Nucleus accumbens (tissue), 56 donors: ENCODE measurements around the gene OTULINL.
"Not testable (repeated sequence)": the region's sequence is repeated elsewhere in the genome, so short reads cannot be mapped to it uniquely, and the experiment has no call there.

ENCODE experiments used
- DNase-seq, 56 donors: peaks; one replicate each; lab custom pipeline; 2025; lab: John Stamatoyannopoulos, UW

Gene OTULINL

DNA sequence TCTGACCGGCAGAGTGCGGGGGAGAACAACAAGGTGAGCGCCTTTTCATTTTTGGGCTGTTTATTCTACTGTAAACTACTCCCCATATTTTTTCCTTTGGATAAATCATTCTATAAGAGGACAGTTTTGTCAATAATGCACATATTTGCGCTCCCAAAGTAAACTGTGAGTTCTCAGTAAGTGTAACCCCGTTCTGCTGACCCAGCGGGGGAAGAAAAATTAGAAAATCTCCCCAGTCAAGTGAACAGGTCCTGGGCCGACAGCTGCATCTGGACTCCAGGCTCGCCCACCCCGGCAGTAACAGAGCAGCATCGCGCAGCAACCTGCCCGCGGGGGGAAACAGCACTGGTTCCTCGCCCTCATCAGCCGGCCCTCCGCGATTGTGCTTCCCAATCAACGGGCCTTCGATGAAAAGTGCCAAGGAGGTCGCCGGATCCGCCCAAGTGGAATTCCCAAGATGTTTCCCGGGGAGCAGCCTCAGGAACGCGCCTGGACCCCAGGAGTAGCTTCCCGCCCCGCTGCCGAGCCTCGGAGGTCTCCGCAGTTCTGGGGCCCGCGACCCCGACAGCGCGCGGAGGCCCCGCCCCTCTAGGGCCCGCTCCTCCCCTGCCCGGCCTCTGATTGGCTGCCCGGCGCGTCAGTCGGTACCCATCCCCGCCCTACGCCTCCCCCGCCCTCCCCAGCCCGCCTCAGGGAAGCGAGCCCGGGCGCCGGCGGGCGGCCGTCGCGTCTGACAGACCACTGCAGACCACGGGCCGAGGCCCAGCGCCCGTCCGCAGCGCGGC is at the start of gene OTULINL:
OTULINL (plus strand) TSS at position 687 of the 785 bp plus-strand sequence. CDS start 103 bp downstream, outside the sequence.
- peak in 52 of 56 donors; percentile 15 to 88 (median 58) for DNase-seq

DNA sequence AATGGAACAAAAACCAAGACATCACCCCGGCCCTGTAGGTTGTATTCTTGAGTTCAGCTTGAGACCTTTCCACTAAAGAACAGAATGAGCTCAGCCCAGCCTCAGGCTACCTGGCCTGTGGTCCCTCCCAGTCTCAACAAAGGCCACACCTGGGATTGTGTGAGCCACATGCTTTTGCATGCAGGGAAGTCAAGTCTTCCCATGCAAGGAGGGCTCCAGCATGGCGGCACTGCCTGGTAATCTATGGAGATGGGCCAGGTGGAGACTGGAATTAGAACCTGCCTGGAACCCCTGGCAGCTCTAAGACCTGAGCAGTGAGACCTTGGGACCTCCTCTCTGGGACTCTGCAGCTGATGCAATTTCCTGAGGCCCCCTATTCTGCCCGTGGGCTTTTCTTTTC is 49.4 kb upstream of the OTULINL start:
- DNase-seq, result no peak

DNA sequence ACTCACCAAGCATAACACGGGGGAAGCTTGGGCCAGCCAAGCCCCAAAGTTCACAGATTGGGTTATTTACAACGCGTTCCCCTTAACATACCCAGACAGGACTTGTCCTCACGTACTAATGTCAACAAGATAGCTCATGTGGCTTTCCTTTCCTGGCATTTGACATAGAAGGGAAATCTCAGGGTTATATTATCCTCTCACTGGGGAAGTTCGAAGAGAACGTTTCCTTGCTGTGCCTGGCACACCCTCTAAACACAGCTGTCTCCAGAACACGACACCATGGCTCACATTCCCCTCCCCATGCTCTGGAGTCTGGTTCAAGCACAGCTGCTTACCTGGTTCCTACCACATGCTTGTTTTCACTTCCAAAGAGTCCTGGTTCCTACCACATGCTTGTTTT is 46.8 kb upstream of the OTULINL start:
- no peak for DNase-seq

DNA sequence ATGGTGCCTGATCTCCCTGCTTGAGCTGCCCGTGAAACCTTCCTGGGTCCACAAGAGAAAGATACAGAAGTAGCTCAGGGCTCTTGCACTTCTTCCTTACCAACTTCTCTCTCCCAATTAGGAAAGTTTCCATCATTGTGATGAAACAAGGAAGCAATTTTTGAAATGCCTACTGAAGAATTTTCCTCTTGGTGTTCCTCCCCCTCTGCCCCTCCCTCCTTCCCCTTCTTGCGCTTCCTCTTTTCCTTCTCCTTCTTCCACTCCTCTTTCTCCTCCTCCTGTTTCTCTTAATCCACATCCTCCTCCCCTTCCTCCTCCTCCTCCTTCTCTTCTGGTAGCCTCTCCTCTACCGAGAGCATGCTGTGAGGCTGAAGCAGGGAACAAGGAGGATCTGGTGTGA is 36.3 kb upstream of the OTULINL start:
- DNase-seq, result no peak

DNA sequence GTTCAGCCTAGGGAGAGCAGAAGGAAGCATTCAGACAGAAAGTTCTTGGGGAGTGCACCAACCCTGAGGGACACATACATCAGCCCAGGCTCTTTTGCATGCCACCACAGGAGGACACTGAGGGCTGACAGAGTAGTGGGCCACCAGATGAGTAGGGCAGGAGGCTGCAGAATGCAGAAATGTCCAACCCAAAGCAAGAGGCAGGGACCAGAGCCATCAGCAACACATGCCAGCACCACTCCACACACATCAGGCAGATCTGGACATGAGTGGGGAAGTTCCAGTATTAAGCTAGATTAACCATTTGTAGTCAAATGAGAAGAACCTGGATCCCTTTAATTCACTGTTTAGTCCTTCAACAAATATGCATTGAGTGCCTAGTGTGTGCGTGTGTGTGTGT is 35.7 kb upstream of the OTULINL start:
- DNase-seq, result peak in 1 of 56 donors; percentile 4

DNA sequence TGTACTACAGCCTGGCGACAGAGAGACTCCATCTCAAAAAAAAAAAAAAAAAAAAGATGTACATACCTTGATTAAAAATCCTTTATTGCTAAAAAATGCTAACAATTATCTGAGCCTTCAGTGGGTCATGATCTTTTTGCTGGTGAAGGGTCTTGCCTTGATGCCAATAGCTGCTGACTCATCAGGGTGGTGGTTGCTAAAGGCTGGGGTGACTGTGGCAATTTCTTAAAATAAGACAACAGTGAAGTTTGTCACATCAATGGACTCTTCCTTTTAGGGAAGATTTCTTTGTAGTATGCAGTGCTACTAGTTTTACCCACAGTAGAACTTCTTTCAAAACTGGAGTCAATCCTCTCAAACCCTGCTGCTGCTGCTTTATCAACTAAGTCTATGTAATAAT is 33.9 kb upstream of the OTULINL start:
- no peak for DNase-seq

DNA sequence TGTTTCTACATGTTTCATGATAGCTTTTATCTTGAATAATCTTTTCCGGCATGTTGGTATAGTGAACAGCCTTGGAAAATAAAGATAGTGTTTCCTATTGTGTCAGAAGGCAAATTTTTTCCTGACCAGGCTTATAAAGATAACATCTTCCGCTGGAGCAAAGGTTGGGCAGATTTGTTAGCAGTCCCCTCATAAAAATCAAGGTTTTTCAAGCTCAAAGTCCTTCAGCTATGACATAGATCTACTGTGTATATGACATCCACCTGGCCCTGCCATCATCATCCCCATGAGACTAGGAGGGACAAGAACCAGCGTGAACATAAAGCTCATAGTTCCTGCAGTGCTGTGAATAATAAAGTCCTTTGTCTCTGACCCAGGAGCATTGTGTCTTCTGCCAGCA is 30.4 kb upstream of the OTULINL start:
- DNase-seq, result no peak

DNA sequence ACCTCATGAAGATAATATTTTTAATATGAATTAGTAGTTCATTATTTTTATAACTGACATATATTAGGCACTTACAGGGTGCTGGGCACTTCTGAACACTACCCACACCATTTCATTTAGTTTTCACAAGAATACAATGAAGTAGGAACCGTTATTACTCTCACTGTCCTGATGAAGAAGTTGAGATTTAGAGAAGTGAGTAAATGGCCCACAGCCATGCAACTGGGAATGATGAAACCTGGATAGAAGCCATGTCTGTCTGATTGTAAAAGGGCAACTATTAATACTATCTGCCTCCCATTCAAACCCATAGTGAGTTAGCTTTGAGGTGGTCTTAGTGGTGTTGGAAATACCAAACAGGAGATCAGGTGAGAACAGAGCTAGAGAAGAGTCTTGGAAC is 29.6 kb upstream of the OTULINL start:
- no peak for DNase-seq

DNA sequence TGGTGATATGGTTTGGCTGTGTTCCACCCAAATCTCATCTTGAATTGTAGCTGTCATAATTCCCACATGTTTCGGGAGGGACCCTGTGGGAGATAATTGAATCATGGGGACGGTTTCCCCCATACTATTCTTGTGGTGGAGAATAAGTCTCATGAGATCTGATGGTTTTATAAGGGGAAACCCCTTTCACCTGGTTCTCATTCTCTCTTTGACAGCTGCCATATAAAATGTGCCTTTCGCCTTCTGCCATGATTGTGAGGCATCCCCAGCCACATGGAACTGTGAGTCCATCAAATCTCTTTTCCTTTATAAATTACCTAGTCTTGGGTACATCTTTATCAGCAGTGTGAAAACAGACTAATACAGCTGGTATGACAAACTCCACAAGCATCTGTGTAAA is 27.3 kb upstream of the OTULINL start:
- not testable (repeated sequence) for DNase-seq

DNA sequence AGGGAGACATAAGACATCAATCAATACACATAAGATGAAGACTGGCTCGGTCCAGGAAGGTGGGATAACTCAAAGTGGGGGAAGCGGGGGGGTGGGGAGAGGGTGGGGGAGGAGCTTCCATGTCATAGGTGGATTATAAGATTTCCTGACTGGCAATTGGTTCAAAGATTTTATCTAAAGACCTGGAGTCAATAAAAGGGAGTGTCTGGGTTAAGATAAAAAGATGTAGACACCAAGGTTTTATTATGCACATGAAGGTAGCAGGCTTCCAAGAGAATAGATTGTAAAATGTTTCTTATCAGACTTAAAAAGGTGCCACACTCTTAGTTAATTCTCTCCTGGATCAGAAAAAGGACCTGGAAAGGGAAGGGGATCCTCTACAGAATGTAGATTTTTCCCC is 25.6 kb upstream of the OTULINL start:
- DNase-seq, result no peak

DNA sequence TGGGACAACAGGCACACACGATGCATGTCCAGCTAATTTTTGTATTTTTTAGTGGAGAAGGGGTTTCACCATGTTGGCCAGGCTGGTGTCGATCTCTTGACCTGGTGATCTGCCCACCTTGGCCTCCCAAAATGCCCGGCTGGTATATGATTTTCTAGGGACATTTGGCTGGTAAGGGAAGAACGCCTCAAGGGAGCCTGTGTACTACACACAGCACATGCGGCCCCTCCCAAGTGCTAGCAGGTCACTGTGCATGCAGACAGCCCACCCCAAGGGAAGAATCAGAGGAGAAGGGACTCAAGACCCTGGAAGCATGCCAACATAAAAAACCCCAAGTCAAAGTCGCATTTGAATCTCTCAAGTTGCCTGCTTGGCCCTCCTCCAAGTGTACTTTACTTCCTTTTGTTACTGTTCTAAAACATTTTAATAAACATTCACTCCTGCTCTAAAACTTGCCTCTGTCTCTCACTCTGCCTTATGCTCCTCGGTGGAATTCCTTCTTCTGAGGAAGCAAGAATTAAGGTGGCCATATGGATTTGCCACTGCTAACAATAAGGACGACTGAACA is 24.3 kb upstream of the OTULINL start:
- peak in 1 of 56 donors; percentile 3 for DNase-seq

DNA sequence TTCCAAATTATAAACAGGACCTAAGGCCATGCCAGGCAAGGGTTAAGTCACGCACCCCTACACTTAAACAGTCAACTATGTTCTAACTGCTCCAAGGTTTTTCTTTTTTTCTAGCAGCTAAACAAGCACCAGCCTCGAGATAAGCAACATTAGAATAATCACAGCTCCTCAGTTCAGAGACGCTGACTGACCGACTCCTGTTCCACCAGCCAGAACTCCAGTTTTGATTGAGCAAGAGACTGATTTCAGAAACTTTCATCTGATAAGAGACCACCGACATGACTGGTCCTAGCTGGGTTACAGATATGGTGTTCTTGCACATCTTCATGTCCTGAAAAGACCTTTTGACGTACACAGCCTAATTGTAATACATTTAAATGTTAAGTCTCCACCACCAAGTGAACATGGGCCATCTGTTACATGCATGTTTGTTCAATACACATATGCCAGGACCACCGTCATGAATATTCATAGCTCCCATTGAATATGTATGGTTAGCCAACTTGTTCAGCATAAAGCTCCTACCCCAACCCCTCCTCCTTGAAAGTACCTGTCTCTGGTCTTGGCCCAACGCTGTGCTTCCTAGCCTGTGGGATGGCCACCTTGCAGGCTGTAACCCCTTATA is 23.7 kb upstream of the OTULINL start:
- no peak for DNase-seq

DNA sequence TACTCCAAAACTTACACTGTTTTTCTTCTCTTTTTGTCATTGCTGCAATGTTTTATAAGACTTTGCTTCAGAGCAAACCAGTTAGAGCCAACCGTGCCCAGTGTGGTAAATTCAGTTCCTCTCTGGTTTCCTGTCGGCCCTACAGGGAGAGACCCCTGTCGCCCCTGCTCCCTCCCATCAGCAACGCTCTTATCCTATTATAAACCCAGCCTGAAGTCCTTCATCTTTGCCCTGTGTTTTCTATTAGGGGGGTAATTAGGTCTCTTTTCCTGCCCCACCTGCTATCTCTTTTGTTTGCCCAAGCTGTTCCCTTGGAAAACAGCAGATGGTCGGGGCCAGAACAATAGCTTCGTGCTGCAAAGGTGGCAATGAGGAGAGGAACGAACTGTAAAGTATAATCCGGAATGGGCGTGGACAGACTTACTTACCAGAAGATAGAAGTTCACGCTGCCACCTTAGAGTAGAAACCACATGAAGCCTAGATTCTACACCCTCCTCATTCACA is 21.4 kb upstream of the OTULINL start:
- peak in 1 of 56 donors; percentile 10 for DNase-seq

DNA sequence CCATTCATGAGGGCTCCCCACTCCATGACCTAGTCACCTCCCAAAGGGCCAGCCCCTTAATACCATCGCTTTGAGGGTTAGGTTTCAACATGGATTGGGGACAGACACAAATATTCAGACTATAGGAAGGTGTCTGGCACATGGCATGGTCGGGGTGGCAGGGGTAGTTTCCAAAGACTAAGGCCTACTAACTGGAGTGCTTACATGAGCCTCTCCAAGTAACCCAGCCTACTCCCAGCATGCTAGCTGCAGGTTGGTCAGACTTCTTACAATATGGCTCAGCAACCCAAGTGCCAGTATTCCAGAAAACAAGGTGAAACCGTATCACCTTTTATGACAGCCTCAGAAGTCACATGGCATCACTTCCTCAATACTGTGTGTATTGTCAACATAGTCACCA is 19.9 kb upstream of the OTULINL start:
- no peak for DNase-seq

DNA sequence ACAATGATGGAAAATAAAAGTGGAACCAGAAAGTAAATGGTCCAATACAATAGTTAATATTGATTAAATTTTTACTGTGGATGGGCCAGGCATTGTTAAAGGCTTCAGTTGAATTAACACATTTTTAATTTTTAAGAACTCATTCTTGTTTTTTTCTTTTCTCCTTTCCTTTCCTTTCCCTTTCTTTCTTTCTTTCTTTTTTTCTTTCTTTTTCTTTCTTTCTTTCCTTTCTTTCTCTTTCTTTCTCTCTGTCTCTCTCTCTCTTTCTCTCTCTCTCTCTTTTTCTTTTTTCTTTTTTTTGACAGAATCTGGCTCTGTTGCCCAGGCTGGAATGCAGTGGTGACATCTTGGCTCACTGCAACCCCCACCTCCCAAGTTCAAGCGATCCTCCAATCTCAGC is 13.3 kb upstream of the OTULINL start:
- no peak for DNase-seq

DNA sequence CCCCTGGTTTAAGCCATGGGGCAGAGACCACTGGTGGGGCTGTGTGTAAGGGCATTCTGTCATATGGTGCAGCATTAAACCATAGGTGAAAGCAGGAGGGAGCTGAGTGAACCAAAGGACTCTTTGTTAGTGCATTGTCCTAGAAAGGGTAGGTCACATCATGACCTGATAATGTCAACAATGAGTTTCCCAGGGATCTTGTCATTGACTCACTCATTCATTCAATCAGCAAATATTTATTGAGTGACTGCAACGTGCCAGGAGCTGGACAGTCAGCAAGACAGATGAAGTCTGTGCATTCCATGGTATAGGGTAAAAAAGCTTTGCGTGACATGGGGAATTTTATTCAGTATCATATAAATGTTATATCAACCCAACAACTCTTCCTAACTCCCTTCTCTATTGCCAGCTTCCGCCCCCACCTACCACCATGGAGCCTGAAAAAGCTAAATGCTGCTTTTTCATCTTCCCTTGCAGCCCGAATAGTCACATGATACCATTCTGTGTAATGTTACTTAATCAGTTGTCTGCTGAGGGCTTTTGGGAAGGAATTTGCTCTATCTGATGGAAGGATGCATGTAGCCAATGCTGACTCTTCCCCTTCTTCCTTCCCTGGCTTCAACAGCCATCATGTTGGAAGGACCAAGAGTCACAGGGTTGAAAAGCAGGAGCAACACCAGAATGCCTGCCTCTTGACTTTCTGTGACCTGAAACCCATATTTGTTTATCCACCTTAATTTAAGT is 11.5 kb upstream of the OTULINL start:
- no peak for DNase-seq

DNA sequence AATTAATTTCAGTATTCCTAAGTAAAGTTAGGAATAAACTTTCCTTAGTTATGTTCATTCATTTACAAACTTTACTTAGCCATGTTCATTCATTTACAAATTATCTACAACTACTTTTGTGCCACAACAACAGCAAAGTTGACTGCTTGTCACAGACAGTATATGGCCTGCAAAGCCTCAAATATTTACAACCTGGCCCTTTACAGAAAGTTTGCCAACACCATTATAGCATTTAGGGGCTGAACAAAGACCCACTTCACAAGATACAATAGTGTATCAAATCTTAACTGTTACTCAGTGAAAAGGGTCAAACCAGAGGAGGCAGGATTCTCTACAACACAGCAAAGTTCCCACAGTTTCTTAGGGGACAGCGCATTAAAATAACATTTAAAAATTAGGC is 9.7 kb upstream of the OTULINL start:
- DNase-seq, result no peak

DNA sequence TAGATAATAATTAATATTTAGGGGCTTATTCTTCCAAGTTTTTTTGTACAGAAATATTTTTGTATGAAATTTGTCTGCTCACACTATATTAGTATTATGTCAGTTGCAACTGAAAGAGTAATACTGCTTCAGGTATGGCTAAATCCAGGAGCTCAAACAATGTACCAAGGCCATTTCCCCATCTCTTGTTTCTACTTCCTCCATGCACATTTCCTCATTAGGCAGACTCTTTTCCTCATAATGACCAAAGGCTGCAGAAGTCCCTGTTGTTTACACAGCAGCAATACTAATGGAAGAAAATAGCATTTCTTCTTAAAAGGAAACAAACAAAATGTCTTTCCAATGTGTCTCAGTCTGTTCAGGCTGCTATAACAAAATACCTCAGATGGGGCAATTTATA is 9.2 kb upstream of the OTULINL start:
- DNase-seq, result no peak

DNA sequence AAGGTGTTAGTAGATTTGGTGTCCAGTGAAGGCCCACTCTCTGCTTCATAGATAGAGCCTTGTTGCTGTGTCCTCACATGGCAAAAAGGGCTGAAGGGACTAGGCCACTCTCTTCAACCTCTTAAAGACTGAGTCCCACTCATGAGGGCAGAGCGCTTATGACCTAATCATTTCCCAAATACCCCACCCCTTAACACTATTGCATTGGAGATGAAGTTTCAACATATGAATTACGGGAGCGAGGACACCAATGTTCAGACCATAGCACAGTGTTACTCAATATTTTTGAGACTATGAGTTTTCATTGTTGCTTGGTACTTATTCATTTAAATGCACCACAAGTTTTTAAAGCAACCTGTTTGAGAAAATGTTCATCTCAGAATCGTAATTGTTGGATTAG is 8.8 kb upstream of the OTULINL start:
- DNase-seq, result no peak

DNA sequence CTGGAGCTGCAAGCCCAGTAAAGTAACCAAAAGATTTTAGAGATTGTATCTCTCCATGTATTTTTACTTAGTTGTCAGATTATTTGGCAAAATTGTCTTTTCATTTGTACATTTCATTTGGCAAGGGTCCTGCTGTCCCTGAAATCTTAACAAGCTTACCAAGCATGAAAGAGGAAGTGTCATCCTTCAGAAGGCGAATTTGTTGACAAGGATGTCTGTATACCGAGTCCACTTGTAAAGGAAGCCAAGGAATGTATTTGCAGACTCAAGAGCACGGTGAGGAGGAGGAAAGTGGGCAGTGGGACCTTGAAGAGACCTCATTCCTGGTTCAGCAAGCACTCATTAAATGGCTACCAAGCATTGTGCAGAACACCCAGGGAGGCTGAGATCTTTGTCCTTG is 7.5 kb upstream of the OTULINL start:
- DNase-seq, result no peak

DNA sequence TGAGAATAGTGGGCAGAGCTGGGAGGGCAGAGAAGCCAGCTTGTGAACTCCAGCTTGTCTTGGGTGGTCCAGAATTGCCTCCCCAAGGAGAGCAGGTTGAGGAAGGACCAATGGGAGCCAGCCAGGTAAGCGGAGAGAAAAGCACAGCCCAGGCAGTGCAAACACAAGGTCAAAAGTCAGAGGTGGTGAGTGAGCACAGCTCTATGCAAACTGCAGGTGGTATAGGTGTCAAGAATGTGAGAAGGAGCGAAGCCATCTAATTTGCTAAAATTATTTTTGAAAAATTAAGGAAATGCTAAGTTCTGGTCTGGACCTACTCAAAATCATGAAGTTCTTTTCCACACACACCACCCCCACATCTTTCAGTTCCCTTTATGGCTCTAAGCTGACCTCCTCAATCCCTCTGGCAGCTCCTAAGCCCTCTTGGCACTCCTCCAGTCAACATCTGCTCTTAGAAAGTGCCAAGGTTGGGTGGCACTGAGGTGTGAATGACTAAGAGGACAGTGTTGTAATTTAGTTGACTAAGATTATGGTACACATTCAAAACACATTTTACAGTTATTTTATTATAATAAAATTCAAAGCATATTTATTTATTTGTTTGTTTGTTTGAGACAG is 6.6 kb upstream of the OTULINL start:
- DNase-seq, result peak in 1 of 56 donors; percentile 29
